Retinal pigment epithelial cell (primary cell): ENCODE results near the gene TBC1D1.

Source experiments
- DNase-seq: peaks from one replicate; pipeline ENCODE4 v3.0.0-alpha.2; 2010; ENCODE audit warnings: low read depth
- H3K4me3 ChIP-seq: 2 replicates; pipeline ENCODE4 v1.5.1; 2011; ENCODE audit warnings: mild to moderate bottlenecking, low read length, control low read depth, moderate library complexity
- CTCF ChIP-seq: conservative IDR thresholded peaks from 2 replicates; pipeline ENCODE4 v1.5.1; 2011; ENCODE audit warnings: low read depth, low read length, control low read depth, inconsistent platforms

Gene TBC1D1

GRCh38 chr4:37956941-37957340, 66.1 kb downstream of the TBC1D1 start:
- DNase-seq = no peak
- TF ChIP-seq CTCF = no peak
- no peak overlapping the region for H3K4me3 ChIP-seq

GRCh38 chr4:37958932-37959331, 68.0 kb downstream of the TBC1D1 start:
- TF ChIP-seq CTCF = no peak
- DNase-seq = no peak
- H3K4me3 ChIP-seq = no peak overlapping the region

- no peak for TF ChIP-seq CTCF
Observed at GRCh38 chr4:37960098-37960497, 69.2 kb downstream of the TBC1D1 start, which contains the start of gene PTTG2. TSS of gene PTTG2 (plus strand) at chr4:37960398. CDS start at chr4:37960435, 37 bp downstream.

GRCh38 chr4:37960679-37961450, 70.0 kb downstream of the TBC1D1 start:
- no peak for DNase-seq
- no peak overlapping the region for H3K4me3 ChIP-seq
- no peak for TF ChIP-seq CTCF

More at GRCh38 chr4:37960098-37960497, 69.2 kb downstream of the TBC1D1 start, which contains the start of gene PTTG2:
- DNase-seq = no peak
- H3K4me3 ChIP-seq = no peak within 1 kb of the TSS

GRCh38 chr4:37964734-37965457, 74.0 kb downstream of the TBC1D1 start:
- DNase-seq = no peak
- no peak for TF ChIP-seq CTCF
- H3K4me3 ChIP-seq = no peak overlapping the region

GRCh38 chr4:37966044-37966443, 75.2 kb downstream of the TBC1D1 start:
- TF ChIP-seq CTCF = no peak
- no peak for DNase-seq
- no peak overlapping the region for H3K4me3 ChIP-seq
